ENCODE measurements around the gene LAMC2.

GRCh38 chr1:183238071-183238470 lies 52.0 kb downstream of the LAMC2 start:
- TF ChIP-seq MAX (IDR thresholded peaks at IDR 0.05) = no peak
- no peak for TF ChIP-seq CEBPB (IDR thresholded peaks at IDR 0.05)
- TF ChIP-seq TAF1 (IDR thresholded peaks at IDR 0.05; ENCODE audit: low read depth) = no peak
- no peak for TF ChIP-seq EP300 (IDR thresholded peaks at IDR 0.05; ENCODE audit: borderline replicate concordance)
- TF ChIP-seq USF1 (IDR thresholded peaks at IDR 0.05) = no peak
